GM23338 (cell line): ENCODE measurements around the gene SYPL2. TPM values are rescaled to one million over a fixed set of nuclear protein-coding genes. Genes with fewer than 3 reads are reported as not detected.

ENCODE experiments used
- ATAC-seq: fragments of 200-7000 bp; cut with Tn5 transposase; 3 replicates; pipeline ENCODE4 v1.9.1; 2020
- DNase-seq: peaks from one replicate; pipeline ENCODE4 v3.0.0-alpha.2; 2015; ENCODE audit warnings: low spot score
- H2AFZ ChIP-seq: fragments of 200-600 bp; sonication (generic); 2 replicates; pipeline ENCODE4 v1.8.0; 2016; ENCODE audit warnings: antibody characterized with exemption, mild to moderate bottlenecking, moderate library complexity
- H3F3A ChIP-seq: fragments of 200-600 bp; sonication (generic); replicated peaks from 2 replicates; pipeline ENCODE4 v1.8.0; 2017; ENCODE audit warnings: antibody characterized with exemption, mixed run types, low read depth
- H3K27ac ChIP-seq: fragments of 200-600 bp; sonication (generic); 2 replicates; pipeline ENCODE4 v1.6.1; 2016; ENCODE audit warnings: low read depth
- H3K27me3 ChIP-seq: fragments of 200-600 bp; sonication (generic); 2 replicates; pipeline ENCODE4 v1.8.0; 2016; ENCODE audit warnings: mild to moderate bottlenecking, mixed run types, moderate library complexity; ENCODE audit not compliant: insufficient read depth
- H3K36me3 ChIP-seq: fragments of 200-600 bp; sonication (generic); 2 replicates; pipeline ENCODE4 v1.8.0; 2016; ENCODE audit warnings: mild to moderate bottlenecking; ENCODE audit not compliant: insufficient read depth
- H3K4me1 ChIP-seq: fragments of 200-600 bp; sonication (generic); 2 replicates; pipeline ENCODE4 v1.8.0; 2016; ENCODE audit warnings: mild to moderate bottlenecking, moderate library complexity; ENCODE audit not compliant: insufficient read depth
- H3K4me2 ChIP-seq: fragments of 200-600 bp; sonication (generic); 2 replicates; pipeline ENCODE4 v1.7.1; 2017; ENCODE audit warnings: mixed run types
- H3K4me3 ChIP-seq: fragments of 200-600 bp; sonication (generic); 2 replicates; pipeline ENCODE4 v1.6.1; 2016; ENCODE audit warnings: mixed run types
- H3K79me2 ChIP-seq: fragments of 200-600 bp; sonication (generic); replicated peaks from 2 replicates; pipeline ENCODE4 v1.8.0; 2017; ENCODE audit warnings: mild to moderate bottlenecking; ENCODE audit not compliant: insufficient read depth
- H3K9me2 ChIP-seq: fragments of 200-600 bp; sonication (generic); 2 replicates; pipeline ENCODE4 v1.8.0; 2017; ENCODE audit not compliant: insufficient read depth
- H4K20me1 ChIP-seq: fragments of 200-600 bp; sonication (generic); replicated peaks from 2 replicates; pipeline ENCODE4 v1.8.0; 2017; ENCODE audit warnings: mild to moderate bottlenecking; ENCODE audit not compliant: insufficient read depth
- H3K27ac Mint-ChIP-seq: 2 replicates; pipeline ENCODE4 v1.8.0; 2020; ENCODE audit warnings: inconsistent platforms, mild to moderate bottlenecking, moderate library complexity, mixed read lengths
- H3K27me3 Mint-ChIP-seq: 3 replicates; pipeline ENCODE4 v1.8.0; 2022; ENCODE audit warnings: low read depth, mild to moderate bottlenecking, moderate library complexity, mixed read lengths, inconsistent platforms; ENCODE audit not compliant: insufficient read depth, poor library complexity
- H3K36me3 Mint-ChIP-seq: 3 replicates; pipeline ENCODE4 v1.8.0; 2021; ENCODE audit warnings: low read depth, mild to moderate bottlenecking, inconsistent platforms, moderate library complexity, mixed read lengths
- H3K4me1 Mint-ChIP-seq: 3 replicates; pipeline ENCODE4 v1.8.0; 2020; ENCODE audit warnings: mild to moderate bottlenecking, inconsistent platforms, mixed read lengths
- H3K4me3 Mint-ChIP-seq: 3 replicates; pipeline ENCODE4 v1.8.0; 2021; ENCODE audit warnings: moderate library complexity, mild to moderate bottlenecking, inconsistent platforms, mixed read lengths
- H3K9me3 Mint-ChIP-seq: 3 replicates; pipeline ENCODE4 v1.8.0; 2020; ENCODE audit warnings: moderate library complexity, mild to moderate bottlenecking, inconsistent platforms, mixed read lengths
- EZH2 ChIP-seq: fragments of 200-600 bp; sonication (generic); IDR thresholded peaks from one replicate; pipeline ENCODE4 v1.8.0; 2017; ENCODE audit warnings: antibody characterized with exemption, mild to moderate bottlenecking, low read depth; ENCODE audit not compliant: unreplicated experiment
- EZH2phosphoT487 ChIP-seq: fragments of 200-600 bp; sonication (generic); IDR thresholded peaks from one replicate; pipeline ENCODE4 v1.8.1; 2018; ENCODE audit warnings: antibody characterized with exemption; ENCODE audit not compliant: unreplicated experiment
- NANOG ChIP-seq: IDR thresholded peaks from 2 replicates; pipeline ENCODE4 v1.6.1; 2016; ENCODE audit warnings: antibody characterized with exemption, borderline replicate concordance
- POLR2AphosphoS5 ChIP-seq: IDR thresholded peaks from 2 replicates; pipeline ENCODE4 v1.6.1; 2016; ENCODE audit warnings: antibody characterized with exemption, low read depth
- STAT1 ChIP-seq: IDR thresholded peaks from one replicate; pipeline ENCODE4 v1.6.1; 2016; ENCODE audit warnings: antibody characterized with exemption; ENCODE audit not compliant: unreplicated experiment
- ZNF114 ChIP-seq: fragments of 250-450 bp; sonication (Bioruptor Pico); IDR thresholded peaks from 2 replicates; pipeline ENCODE4 v1.5.0; 2020; ENCODE audit warnings: mild to moderate bottlenecking, moderate library complexity
- ZNF331 ChIP-seq: fragments of 250-450 bp; sonication (Bioruptor Pico); IDR thresholded peaks from 2 replicates; pipeline ENCODE4 v1.5.0; 2020; ENCODE audit warnings: low read depth, mild to moderate bottlenecking, moderate library complexity
- polyA plus RNA-seq: library from polyadenylated mRNA; unstranded; fragments of >200 nt; fragmentation: Nextera tagmentation; extraction: Ambion mirVana; gene quantifications from 2 replicates; pipeline ENCODE4 v1.2.1, GENCODE V29; 2016
- total RNA-seq: library from RNA; depleted of rRNA; stranded (reverse); fragments of >200 nt; shearing (Covaris generic); gene quantifications from 2 replicates; pipeline ENCODE4 v1.2.3, GENCODE V29; 2014
- TF ChIP-seq, protein P1 (sequence below), 2 experiments: fragments of 200-600 bp in 1 of 2; sonication (generic) in 1 of 2; conservative IDR thresholded peaks; 2 replicates each; pipeline versions ENCODE4 v1.5.1 to v1.6.1; 2016 to 2017; ENCODE audit warnings: antibody characterized with exemption in 2 of 2, low read depth in 2 of 2, mild to moderate bottlenecking in 2 of 2, moderate library complexity in 1 of 2

SYPL2 gene
- total and polyA plus RNA-seq, 2 experiments from 2014 or later = 0.40 to 0.49 TPM

DNA sequence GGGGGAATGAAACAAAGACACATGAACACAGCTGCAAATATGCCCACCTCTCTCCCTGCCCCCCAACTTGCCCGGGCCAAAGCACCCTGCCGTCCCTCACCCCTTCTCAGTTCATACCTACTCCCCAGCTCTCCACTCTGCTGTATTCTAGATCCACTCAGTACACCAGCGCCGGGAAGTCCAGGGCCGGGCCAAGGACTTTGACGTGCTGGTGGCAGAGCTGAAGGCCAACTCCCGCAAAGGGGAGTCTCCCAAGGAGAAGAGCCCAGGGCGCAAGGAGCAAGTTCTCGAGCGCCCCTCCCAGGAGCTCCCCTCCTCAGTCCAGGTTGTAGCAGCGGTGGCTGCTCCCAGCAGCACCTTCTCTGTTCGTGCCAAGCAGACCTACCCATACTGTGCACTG is 22.4 kb downstream of the SYPL2 start (continued):
- TF ChIP-seq POLR2AphosphoS5 = no peak
- TF ChIP-seq, protein P1, sequence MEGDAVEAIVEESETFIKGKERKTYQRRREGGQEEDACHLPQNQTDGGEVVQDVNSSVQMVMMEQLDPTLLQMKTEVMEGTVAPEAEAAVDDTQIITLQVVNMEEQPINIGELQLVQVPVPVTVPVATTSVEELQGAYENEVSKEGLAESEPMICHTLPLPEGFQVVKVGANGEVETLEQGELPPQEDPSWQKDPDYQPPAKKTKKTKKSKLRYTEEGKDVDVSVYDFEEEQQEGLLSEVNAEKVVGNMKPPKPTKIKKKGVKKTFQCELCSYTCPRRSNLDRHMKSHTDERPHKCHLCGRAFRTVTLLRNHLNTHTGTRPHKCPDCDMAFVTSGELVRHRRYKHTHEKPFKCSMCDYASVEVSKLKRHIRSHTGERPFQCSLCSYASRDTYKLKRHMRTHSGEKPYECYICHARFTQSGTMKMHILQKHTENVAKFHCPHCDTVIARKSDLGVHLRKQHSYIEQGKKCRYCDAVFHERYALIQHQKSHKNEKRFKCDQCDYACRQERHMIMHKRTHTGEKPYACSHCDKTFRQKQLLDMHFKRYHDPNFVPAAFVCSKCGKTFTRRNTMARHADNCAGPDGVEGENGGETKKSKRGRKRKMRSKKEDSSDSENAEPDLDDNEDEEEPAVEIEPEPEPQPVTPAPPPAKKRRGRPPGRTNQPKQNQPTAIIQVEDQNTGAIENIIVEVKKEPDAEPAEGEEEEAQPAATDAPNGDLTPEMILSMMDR (conservative IDR thresholded peaks at IDR 0.05; ENCODE audit: low read depth in 2 of 2) = no peak
- no peak for TF ChIP-seq EZH2
- TF ChIP-seq STAT1 = no peak
- TF ChIP-seq ZNF114 (CRISPR knock-in tag) = no peak
- TF ChIP-seq EZH2phosphoT487 = no peak

DNA sequence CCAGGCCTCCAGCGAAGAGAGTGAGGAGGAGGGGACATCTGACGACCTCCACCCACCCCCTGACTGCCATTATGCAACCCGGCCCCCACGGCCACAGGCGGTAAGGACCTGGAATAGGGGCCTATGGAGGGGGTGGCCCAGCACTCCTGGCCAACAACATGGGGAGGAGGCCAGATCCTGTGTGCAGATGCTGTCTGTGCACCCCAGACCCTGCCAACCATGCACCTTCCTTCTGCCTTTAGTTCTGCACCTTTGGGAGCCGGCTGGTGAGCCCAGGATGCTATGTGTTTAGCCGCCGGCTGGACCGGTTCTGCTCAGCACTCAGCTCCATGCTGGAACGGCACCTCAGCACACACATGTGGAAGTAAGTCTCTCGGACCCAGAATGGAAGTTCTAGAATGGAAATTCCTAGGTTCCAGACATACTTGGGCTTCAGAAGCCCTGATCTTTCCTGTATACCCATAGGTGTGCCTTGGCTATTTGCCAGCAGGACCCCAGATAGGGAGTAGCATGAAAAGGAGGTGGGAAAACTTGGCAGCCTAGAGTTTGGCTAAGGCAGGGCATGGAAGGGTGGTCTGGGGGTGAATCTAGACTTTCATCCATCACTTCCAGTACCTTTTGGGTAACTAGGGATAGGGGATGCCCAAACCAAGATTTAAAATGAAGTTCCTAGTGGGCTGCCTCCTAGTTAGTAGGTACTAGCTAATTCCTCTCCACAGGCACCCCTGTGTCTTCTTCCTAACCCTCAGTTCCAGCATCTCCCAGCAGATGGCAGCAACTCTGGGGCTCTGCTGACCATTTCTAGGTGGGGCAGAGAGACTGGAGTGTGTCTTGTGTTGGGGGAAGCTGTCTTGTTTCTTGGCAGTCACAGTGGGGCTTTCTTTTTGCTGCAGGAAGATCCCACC is 23.9 kb downstream of the SYPL2 start:
- no peak overlapping the region for H3K27ac Mint-ChIP-seq
- Histone ChIP-seq H3K79me2 (no peaks in the 10 kb centered on the region), H2AFZ (no peak overlapping the region), H3K27ac (no peak overlapping the region), H3K27me3 (no peaks in the 10 kb centered on the region), H3K9me2 (no peaks in the 10 kb centered on the region), H4K20me1 (no peaks in the 10 kb centered on the region), H3K4me1 (peaks cover 6% of the 10 kb centered on the region), H3K36me3 (no peaks in the 10 kb centered on the region), H3K4me3 (no peak overlapping the region), H3K4me2 (no peak overlapping the region), H3F3A (no peaks in the 10 kb centered on the region; the same call in 1 of the 2 replicates)
- peaks cover 22% of the 10 kb centered on the region; the same call in 2 of the 3 replicates for H3K36me3 Mint-ChIP-seq
- H3K27me3 Mint-ChIP-seq = peaks cover 12% of the 10 kb centered on the region
- no peak overlapping the region for H3K4me3 Mint-ChIP-seq
- DNase-seq (peak; percentile 76), ATAC-seq (peak; percentile 35)
- TF ChIP-seq, protein P1 (conservative IDR thresholded peaks at IDR 0.05; ENCODE audit: low read depth in 2 of 2) = peak; percentile 71 to 83
- TF ChIP-seq EZH2phosphoT487 (no peak), ZNF331 (no peak), ZNF114 (CRISPR knock-in tag) (no peak), NANOG (no peak)
- peaks cover 10% of the 10 kb centered on the region for H3K4me1 Mint-ChIP-seq
- no peaks in the 10 kb centered on the region for H3K9me3 Mint-ChIP-seq
